ENCODE results near the gene CCR7.

The CCR7 gene

GRCh38 chr17:40511667-40512220 is 53.5 kb downstream of the CCR7 start:
- H3K4me1 ChIP-seq = peaks cover 0 to 10% (median 3%) of the 10 kb centered on the region in 4 donors
- H3K27me3 ChIP-seq = no peaks in the 10 kb centered on the region
- no peak overlapping the region for H3K27ac ChIP-seq
- peak in 1 of 2 donors; percentile 42 for DNase-seq
- intact Hi-C loops (cut with DNase I; ENCODE audit: low total_unique reads) = loop anchor here (1.0 kb wide), 1 partner anchor 17 kb away; no protein-coding TSS in a partner anchor
- no peak overlapping the region for H3K4me3 ChIP-seq
- TF ChIP-seq CTCF (IDR thresholded peaks at IDR 0.05) = no peak
- H3K36me3 ChIP-seq = no peaks in the 10 kb centered on the region
- no peaks in the 10 kb centered on the region for H3K9me3 ChIP-seq

- DNase-seq = no peak
Observed at GRCh38 chr17:40511136-40511535, 54.1 kb downstream of the CCR7 start.

GRCh38 chr17:40510328-40510648 is 55.0 kb downstream of the CCR7 start:
- intact Hi-C loops (cut with DNase I; ENCODE audit: low total_unique reads) = no loop called here
- DNase-seq = peak in 1 of 2 donors; percentile 27
- no peak overlapping the region for H3K4me3 ChIP-seq
- H3K4me1 ChIP-seq = peaks cover 0 to 10% (median 3%) of the 10 kb centered on the region in 4 donors
- H3K36me3 ChIP-seq = no peaks in the 10 kb centered on the region
- TF ChIP-seq CTCF (IDR thresholded peaks at IDR 0.05) = no peak
- no peaks in the 10 kb centered on the region for H3K27me3 ChIP-seq
- no peak overlapping the region for H3K27ac ChIP-seq
- no peaks in the 10 kb centered on the region for H3K9me3 ChIP-seq

More at GRCh38 chr17:40511136-40511535, 54.1 kb downstream of the CCR7 start:
- no peaks in the 10 kb centered on the region for H3K9me3 ChIP-seq
- H3K4me1 ChIP-seq = peaks cover 0 to 10% (median 3%) of the 10 kb centered on the region in 4 donors
- no peak overlapping the region for H3K27ac ChIP-seq
- intact Hi-C loops (cut with DNase I; ENCODE audit: low total_unique reads) = loop anchor here (1.0 kb wide), 1 partner anchor 17 kb away; no protein-coding TSS in a partner anchor
- TF ChIP-seq CTCF (IDR thresholded peaks at IDR 0.05) = no peak
- no peaks in the 10 kb centered on the region for H3K27me3 ChIP-seq
- H3K4me3 ChIP-seq = no peak overlapping the region
- H3K36me3 ChIP-seq = no peaks in the 10 kb centered on the region

GRCh38 chr17:40509626-40510327 is 55.5 kb downstream of the CCR7 start:
- no peaks in the 10 kb centered on the region for H3K9me3 ChIP-seq
- no peak overlapping the region for H3K27ac ChIP-seq
- no peak for DNase-seq
- H3K4me3 ChIP-seq = no peak overlapping the region
- H3K27me3 ChIP-seq = no peaks in the 10 kb centered on the region
- H3K4me1 ChIP-seq = peaks cover 0 to 10% (median 3%) of the 10 kb centered on the region in 4 donors
- intact Hi-C loops (cut with DNase I; ENCODE audit: low total_unique reads) = no loop called here
- no peak for TF ChIP-seq CTCF (IDR thresholded peaks at IDR 0.05)
- H3K36me3 ChIP-seq = no peaks in the 10 kb centered on the region

- no peak for TF ChIP-seq CTCF (IDR thresholded peaks at IDR 0.05)
- H3K27ac ChIP-seq = no peak overlapping the region
- H3K4me3 ChIP-seq = no peak overlapping the region
- DNase-seq = no peak
- H3K27me3 ChIP-seq = no peaks in the 10 kb centered on the region
- intact Hi-C loops (cut with DNase I; ENCODE audit: low total_unique reads) = no loop called here
- no peaks in the 10 kb centered on the region for H3K36me3 ChIP-seq
- peaks cover 0 to 4% (median 0%) of the 10 kb centered on the region in 4 donors for H3K4me1 ChIP-seq
- peaks cover 0 to 4% (median 0%) of the 10 kb centered on the region in 3 donors for H3K9me3 ChIP-seq
Observed at GRCh38 chr17:40506786-40507185, 58.5 kb downstream of the CCR7 start.
